Uterus (tissue), 4 donors: ENCODE measurements around the gene SMIM44. TPM values are rescaled to one million over a fixed set of nuclear protein-coding genes. Genes with fewer than 3 reads are reported as not detected.

Source experiments
- DNase-seq, 2 donors: peaks; one replicate each; pipeline ENCODE4 v3.0.0-alpha.2; 2019 to 2020
- H3K27ac ChIP-seq, 2 donors: fragments of 200-600 bp; sonication (generic); 1 replicate in 1 of 2; 2 replicates in 1 of 2; pipeline ENCODE4 v1.5.1; 2016 to 2018
- H3K27me3 ChIP-seq, 2 donors: fragments of 200-600 bp; sonication (generic); one replicate each; pipeline ENCODE4 v1.5.1; 2018 to 2019; ENCODE audit warnings: control low read depth in 1 of 2
- H3K36me3 ChIP-seq, 2 donors: fragments of 200-600 bp; sonication (generic); one replicate each; pipeline ENCODE4 v1.5.1; 2019; ENCODE audit warnings: control low read depth in 1 of 2
- H3K4me1 ChIP-seq, 2 donors: fragments of 200-600 bp; sonication (generic); one replicate each; pipeline ENCODE4 v1.5.1; 2018 to 2019; ENCODE audit warnings: control low read depth in 1 of 2
- H3K4me3 ChIP-seq, 2 donors: fragments of 200-600 bp; sonication (generic); 1 replicate in 1 of 2; 2 replicates in 1 of 2; pipeline ENCODE4 v1.5.1; 2018 to 2019; ENCODE audit warnings: mild to moderate bottlenecking in 1 of 2
- H3K9me3 ChIP-seq, 2 donors: fragments of 200-600 bp; sonication (generic); one replicate each; pipeline ENCODE4 v1.5.1; 2019; ENCODE audit warnings: control low read depth in 1 of 2
- CTCF ChIP-seq, 4 experiments: fragments of 200-600 bp in 2 of 4; fragments of 450-650 bp in 2 of 4; sonication (generic) in 2 of 4; IDR thresholded peaks; one replicate each; pipeline ENCODE4 v1.5.1; 2016 to 2019; ENCODE audit warnings: antibody characterized with exemption in 4 of 4, mild to moderate bottlenecking in 2 of 4, moderate library complexity in 1 of 4
- POLR2A ChIP-seq, 2 donors: fragments of 450-650 bp; IDR thresholded peaks; one replicate each; pipeline ENCODE4 v1.6.1; 2016; ENCODE audit warnings: antibody characterized with exemption in 2 of 2, mild to moderate bottlenecking in 1 of 2, moderate library complexity in 1 of 2
- intact Hi-C: fragments of 100-400 bp; cut with DNase I; formaldehyde crosslinking; loops from one replicate; pipeline ENCODE4 v1.15.1; 2023; ENCODE audit warnings: low total_unique reads
- total RNA-seq, 4 donors: library from RNA; depleted of rRNA in 3 of 4; stranded (reverse); fragments of >200 nt in 3 of 4; gene quantifications; one replicate each; pipeline versions ENCODE4 v1.1.0 to v1.2.4, GENCODE V29; 2014 to 2023
- donor health status: DM: yes; HTN: yes; CAD: no.

SMIM44 gene
- total RNA-seq, 4 donors from 2014 or later = not detected

GRCh38 chr19:3469638-3470499 lies 13.4 kb downstream of the SMIM44 start:
- peaks cover 0 to 13% of the 10 kb centered on the region in 2 donors for H3K4me1 ChIP-seq
- H3K27me3 ChIP-seq = no peaks in the 10 kb centered on the region
- intact Hi-C loops = loop anchor here (2.0 kb wide), 1 partner anchor 31 kb away; no protein-coding TSS in a partner anchor
- no peaks in the 10 kb centered on the region for H3K9me3 ChIP-seq
- TF ChIP-seq CTCF (IDR thresholded peaks at IDR 0.05) = no peak
- TF ChIP-seq POLR2A (IDR thresholded peaks at IDR 0.05) = no peak
- H3K27ac ChIP-seq = peak overlapping the region; percentile 36 to 53
- H3K36me3 ChIP-seq = no peaks in the 10 kb centered on the region
- DNase-seq = peak in 1 of 2 donors; percentile 23
- H3K4me3 ChIP-seq = no peak overlapping the region

- H3K36me3 ChIP-seq = no peaks in the 10 kb centered on the region
These were observed 15.0 kb downstream of the SMIM44 start for GRCh38 chr19:3468211-3468610.

GRCh38 chr19:3467437-3468198 lies 15.6 kb downstream of the SMIM44 start:
- no peaks in the 10 kb centered on the region for H3K36me3 ChIP-seq
- H3K4me3 ChIP-seq = no peak overlapping the region
- H3K27me3 ChIP-seq = no peaks in the 10 kb centered on the region
- peak overlapping the region; percentile 11 to 39 for H3K27ac ChIP-seq
- peaks cover 0 to 10% of the 10 kb centered on the region in 2 donors for H3K4me1 ChIP-seq
- intact Hi-C loops = loop anchor here (2.0 kb wide), 1 partner anchor 29 kb away; no protein-coding TSS in a partner anchor
- TF ChIP-seq POLR2A (IDR thresholded peaks at IDR 0.05) = no peak
- no peak for TF ChIP-seq CTCF (IDR thresholded peaks at IDR 0.05)
- DNase-seq = peak in 1 of 2 donors; percentile 22
- H3K9me3 ChIP-seq = no peaks in the 10 kb centered on the region

More at GRCh38 chr19:3468211-3468610, 15.0 kb downstream of the SMIM44 start:
- peaks cover 0 to 13% of the 10 kb centered on the region in 2 donors for H3K4me1 ChIP-seq
- no peaks in the 10 kb centered on the region for H3K27me3 ChIP-seq
- peak overlapping the region; percentile 11 to 39 for H3K27ac ChIP-seq
- intact Hi-C loops = loop anchor here (2.0 kb wide), 1 partner anchor 29 kb away; no protein-coding TSS in a partner anchor
- no peak for DNase-seq
- no peak for TF ChIP-seq POLR2A (IDR thresholded peaks at IDR 0.05)
- TF ChIP-seq CTCF (IDR thresholded peaks at IDR 0.05) = no peak
- no peaks in the 10 kb centered on the region for H3K9me3 ChIP-seq
- H3K4me3 ChIP-seq = no peak overlapping the region

GRCh38 chr19:3466635-3467034 lies 16.6 kb downstream of the SMIM44 start:
- DNase-seq = peak in 1 of 2 donors; percentile 40
- intact Hi-C loops = no loop called here
- peak overlapping the region; percentile 58 for H3K27ac ChIP-seq

More at GRCh38 chr19:3466635-3467034, 16.6 kb downstream of the SMIM44 start:
- Histone ChIP-seq H3K4me1 (peaks cover 0 to 9% of the 10 kb centered on the region in 2 donors), H3K36me3 (no peaks in the 10 kb centered on the region), H3K4me3 (no peak overlapping the region), H3K27me3 (no peaks in the 10 kb centered on the region), H3K9me3 (no peaks in the 10 kb centered on the region)
- TF ChIP-seq POLR2A (IDR thresholded peaks at IDR 0.05) (no peak), CTCF (IDR thresholded peaks at IDR 0.05) (no peak)
